ENCODE results near the gene ARGLU1. TPM values are rescaled to one million over a fixed set of nuclear protein-coding genes. Genes with fewer than 3 reads are reported as not detected.

Gene ARGLU1
- total and polyA plus RNA-seq, 9 of the 15 experiments (the other 6 are each of a cell fraction or from before 2014, with no cell fraction given): 19.3 to 99.9 (median 49.3) TPM

GRCh38 chr13:106535552-106536243 lies 32.2 kb downstream of the ARGLU1 start, which contains the start of gene EFNB2 (continued):
- TF ChIP-seq PCBP1 (IDR thresholded peaks at IDR 0.05; ENCODE audit: low read depth, low read length, poor library complexity, severe bottlenecking) (no peak), CBX8 (IDR thresholded peaks at IDR 0.05; ENCODE audit: borderline replicate concordance, extremely low read depth, low read depth, low read length, poor library complexity, severe bottlenecking) (no peak), KDM1A (IDR thresholded peaks at IDR 0.05) (no peak), SRSF9 (IDR thresholded peaks at IDR 0.05; ENCODE audit: borderline replicate concordance, low read depth, low read length) (no peak), MYNN (IDR thresholded peaks at IDR 0.05) (no peak), MYNN (CRISPR knock-in tag; IDR thresholded peaks at IDR 0.05) (no peak), ZNF511 (CRISPR knock-in tag; IDR thresholded peaks at IDR 0.05) (no peak), NCOA2 (IDR thresholded peaks at IDR 0.05; ENCODE audit: partially characterized antibody in 2 of 2) (no peak), ZBTB49 (CRISPR knock-in tag; IDR thresholded peaks at IDR 0.05; ENCODE audit: borderline replicate concordance) (no peak), RBM22 (IDR thresholded peaks at IDR 0.05; ENCODE audit: low read depth, low read length, poor library complexity, severe bottlenecking) (no peak), RB1 (IDR thresholded peaks at IDR 0.05; ENCODE audit: low read depth) (peak; percentile 30; the same call in 1 of the 2 replicates), ASH1L (IDR thresholded peaks at IDR 0.05; ENCODE audit: borderline replicate concordance, low read depth, partially characterized antibody) (peak; percentile 72), ELF2 (CRISPR knock-in tag; IDR thresholded peaks at IDR 0.05) (no peak), TEAD1 (CRISPR knock-in tag; IDR thresholded peaks at IDR 0.05) (no peak), RBFOX2 (IDR thresholded peaks at IDR 0.05; ENCODE audit: low read depth, low read length) (peak; percentile 64), FOXO4 (CRISPR knock-in tag; IDR thresholded peaks at IDR 0.05) (no peak), GATA2 (CRISPR knock-in tag; IDR thresholded peaks at IDR 0.05) (no peak), NBN (IDR thresholded peaks at IDR 0.05; ENCODE audit: low read depth) (no peak), VEZF1 (CRISPR knock-in tag; IDR thresholded peaks at IDR 0.05) (peak; percentile 61; the same call in 1 of the 2 replicates), EHMT2 (IDR thresholded peaks at IDR 0.05) (no peak), ZNF354B (CRISPR knock-in tag; IDR thresholded peaks at IDR 0.05) (no peak)
